GM06990 (cell line): Measurements from ENCODE around the gene TPM2.

Experiments
- DNase-seq: peaks from one replicate; pipeline ENCODE4 v3.0.0-alpha.2; 2011; ENCODE audit not compliant: insufficient read length; ENCODE audit errors: extremely low read depth
- H3K27me3 ChIP-seq: replicated peaks from 2 replicates; pipeline ENCODE4 v1.6.0; 2011; ENCODE audit warnings: low read length; ENCODE audit not compliant: control insufficient read depth, insufficient read depth
- H3K36me3 ChIP-seq: 2 replicates; pipeline ENCODE4 v1.5.1; 2011; ENCODE audit warnings: low read length; ENCODE audit not compliant: control insufficient read depth, insufficient read depth
- H3K4me3 ChIP-seq: replicated peaks from 2 replicates; pipeline ENCODE4 v1.5.1; 2011; ENCODE audit warnings: low read depth, mild to moderate bottlenecking, control low read depth, low read length
- CTCF ChIP-seq: IDR thresholded peaks from 2 replicates; pipeline ENCODE4 v1.5.1; 2011; ENCODE audit warnings: low read length, control low read depth, mild to moderate bottlenecking, inconsistent platforms; ENCODE audit not compliant: insufficient read depth, poor library complexity, severe bottlenecking

TPM2 gene

DNA sequence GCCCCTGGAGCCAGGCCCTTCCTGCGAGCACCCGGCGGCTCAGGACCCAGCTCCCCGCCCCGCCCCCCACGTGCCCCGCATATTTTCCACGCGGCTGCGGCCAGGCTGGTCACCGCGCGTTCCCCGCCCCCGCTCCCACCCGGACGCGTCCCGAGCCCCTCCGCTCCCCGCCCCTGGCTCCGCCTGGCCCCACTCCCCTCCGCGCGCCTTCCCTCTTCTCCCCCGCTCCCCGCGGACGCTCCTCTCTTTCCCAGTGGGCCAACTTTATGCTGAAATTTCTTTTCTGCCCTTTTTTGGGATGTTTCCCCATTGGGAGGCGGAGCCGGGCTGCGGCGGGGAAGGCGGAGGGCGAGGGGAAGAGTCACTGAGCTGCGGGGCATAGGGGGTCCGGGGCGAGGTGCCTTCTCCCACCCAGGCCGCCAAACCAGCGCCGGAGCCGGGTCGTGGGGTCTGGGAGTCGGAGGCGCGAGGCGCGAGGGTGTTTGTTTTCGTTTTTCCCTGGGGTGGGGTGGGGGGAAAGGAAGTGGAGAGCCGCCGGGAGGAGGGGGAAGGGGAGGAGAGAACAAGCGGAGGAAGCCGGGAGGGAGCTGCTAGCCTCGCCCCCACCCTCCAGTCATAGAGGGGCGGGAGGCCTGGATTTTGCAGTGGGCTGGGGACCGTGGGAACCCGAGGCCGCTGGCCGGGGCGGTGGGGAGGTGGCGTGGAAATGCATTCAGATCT lies 1.0 kb upstream of the TPM2 start:
- Histone ChIP-seq H3K27me3 (no peaks in the 10 kb centered on the region), H3K4me3 (peak overlapping the region; percentile 71), H3K36me3 (no peaks in the 10 kb centered on the region)
- TF ChIP-seq CTCF, result no peak
- no peak for DNase-seq

GRCh38 chr9:35690294-35690613 lies 529 bp upstream of the TPM2 start:
- Histone ChIP-seq H3K36me3 (no peaks in the 10 kb centered on the region), H3K27me3 (no peaks in the 10 kb centered on the region), H3K4me3 (peak overlapping the region; percentile 71)
- TF ChIP-seq CTCF, result no peak
- DNase-seq, result no peak

DNA sequence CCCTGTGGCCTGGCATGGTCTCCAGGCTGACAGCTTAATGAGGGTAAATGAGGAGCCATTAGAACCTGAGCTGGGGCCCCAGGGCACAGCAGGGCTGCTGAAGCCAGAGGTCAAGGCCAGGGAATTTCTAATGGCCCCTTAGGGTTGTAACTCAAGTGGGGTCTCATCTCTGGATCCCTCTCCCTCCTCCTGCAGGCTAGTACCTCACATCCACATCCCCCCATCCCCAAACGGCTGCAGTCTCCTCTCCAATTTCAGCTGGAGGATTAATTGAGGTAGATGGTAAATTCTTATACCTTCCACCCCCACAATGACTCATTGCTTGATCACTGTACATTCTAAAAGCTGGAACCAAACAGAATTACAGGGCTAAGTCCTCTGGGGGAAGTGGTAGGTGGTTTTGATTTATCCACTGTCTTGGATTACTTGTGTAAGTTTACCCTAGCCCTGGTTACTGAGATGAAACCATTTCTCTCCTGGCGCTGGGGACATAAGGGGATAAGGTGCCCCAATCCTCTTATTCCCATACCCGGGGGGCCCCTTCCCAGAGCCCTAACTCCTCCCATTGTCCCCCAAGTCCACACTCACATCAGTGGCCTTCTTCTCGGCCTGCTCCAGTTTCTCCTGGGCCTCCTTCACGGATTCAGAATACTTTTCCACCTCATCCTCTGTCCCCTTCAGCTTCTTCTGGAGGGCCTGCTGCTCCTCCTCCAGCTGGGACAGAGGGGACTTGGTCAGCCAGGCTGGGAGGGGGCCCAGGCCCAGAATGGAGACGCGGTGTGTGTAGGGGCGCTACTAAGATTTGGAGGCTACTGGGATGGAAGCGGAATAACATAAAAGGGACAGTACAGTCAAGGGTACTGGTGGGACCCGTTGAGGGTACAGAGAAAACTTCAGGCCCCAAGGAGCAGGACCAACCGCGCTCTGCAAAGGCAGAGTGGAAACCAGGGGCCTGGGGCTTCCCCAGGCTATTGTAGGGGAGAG lies 875 bp downstream of the TPM2 start:
- no peak for TF ChIP-seq CTCF
- Histone ChIP-seq H3K4me3 (no peak overlapping the region), H3K27me3 (no peaks in the 10 kb centered on the region), H3K36me3 (no peaks in the 10 kb centered on the region)
- DNase-seq, result no peak

- Histone ChIP-seq H3K36me3 (no peaks in the 10 kb centered on the region), H3K4me3 (no peak overlapping the region), H3K27me3 (no peaks in the 10 kb centered on the region)
- no peak for TF ChIP-seq CTCF
- no peak for DNase-seq
Observed at GRCh38 chr9:35687972-35688557, 1.7 kb downstream of the TPM2 start.

DNA sequence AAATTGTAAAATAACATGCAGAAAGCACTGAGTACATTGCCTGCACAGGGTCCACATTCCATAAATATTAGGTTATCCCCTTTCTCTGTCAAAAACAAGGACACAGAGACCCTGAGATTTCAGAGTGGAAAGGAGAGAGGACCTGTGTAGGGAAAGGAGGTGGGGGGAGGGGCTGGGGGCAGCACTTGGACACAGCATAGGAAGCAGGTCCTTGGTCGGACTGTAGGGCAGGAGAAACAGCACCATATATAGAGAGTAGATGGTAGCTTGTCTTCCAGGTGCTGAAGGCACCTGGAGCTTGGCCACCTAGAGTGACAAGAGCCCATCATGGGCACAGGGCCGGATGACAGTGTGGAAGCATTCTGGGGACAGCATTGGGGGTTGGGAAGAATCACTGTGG lies 2.4 kb downstream of the TPM2 start:
- H3K36me3 ChIP-seq, result no peaks in the 10 kb centered on the region
- DNase-seq, result no peak
- TF ChIP-seq CTCF, result no peak
- H3K27me3 ChIP-seq, result no peaks in the 10 kb centered on the region
- H3K4me3 ChIP-seq, result no peak overlapping the region
